A673 (cell line): ENCODE data around the gene DFFB. TPM values are rescaled to one million over a fixed set of nuclear protein-coding genes. Genes with fewer than 3 reads are reported as not detected.

Experiments
- BruUV-seq: library from RNA; stranded (reverse); fragments of 400-500 nt; replicated peaks from 2 replicates; lab custom pipeline; 2021; lab: Mats Ljungman, UMichigan
- CTCF ChIA-PET: fragments of 300-600 bp; sonication (Branson Sonifier 250); formaldehyde crosslinking; loops from one replicate; lab custom pipeline; 2022; ENCODE audit warnings: antibody characterized with exemption; lab: Charles Lee
- POLR2A ChIA-PET: fragments of 300-600 bp; sonication (Branson Sonifier 250); formaldehyde crosslinking; loops from one replicate; lab custom pipeline; 2022; ENCODE audit warnings: antibody characterized with exemption; ENCODE audit not compliant: low non-redundant PET; lab: Charles Lee
- DNase-seq: peaks from one replicate; pipeline ENCODE4 v3.0.0-alpha.2; 2015; ENCODE audit warnings: low spot score
- H3K27ac ChIP-seq: fragments of 200-600 bp; sonication (generic); 2 replicates; pipeline ENCODE4 v1.5.1; 2016; ENCODE audit warnings: mixed run types, low read depth, mild to moderate bottlenecking, mixed read lengths, antibody characterized with exemption, low read length; ENCODE audit not compliant: poor library complexity, severe bottlenecking
- H3K27me3 ChIP-seq: fragments of 200-600 bp; sonication (generic); replicated peaks from 2 replicates; pipeline ENCODE4 v1.6.1; 2017; ENCODE audit warnings: mixed run types, low read depth, mild to moderate bottlenecking, mixed read lengths, antibody characterized with exemption, low read length; ENCODE audit not compliant: insufficient read depth, poor library complexity
- H3K36me3 ChIP-seq: fragments of 200-600 bp; sonication (generic); 2 replicates; pipeline ENCODE4 v1.6.1; 2016; ENCODE audit warnings: mixed run types, mild to moderate bottlenecking, mixed read lengths, antibody characterized with exemption, low read length; ENCODE audit not compliant: insufficient read depth, poor library complexity, severe bottlenecking
- H3K4me1 ChIP-seq: fragments of 200-600 bp; sonication (generic); 2 replicates; pipeline ENCODE4 v1.6.1; 2017; ENCODE audit warnings: mixed run types, mild to moderate bottlenecking, mixed read lengths, antibody characterized with exemption, low read length; ENCODE audit not compliant: insufficient read depth, poor library complexity, severe bottlenecking
- H3K4me3 ChIP-seq: fragments of 200-600 bp; sonication (generic); 2 replicates; pipeline ENCODE4 v1.5.1; 2016; ENCODE audit warnings: low read depth, mixed run types, mild to moderate bottlenecking, mixed read lengths, low read length; ENCODE audit not compliant: poor library complexity, severe bottlenecking
- H3K9me3 ChIP-seq: fragments of 200-600 bp; sonication (generic); 2 replicates; pipeline ENCODE4 v1.6.1; 2016; ENCODE audit warnings: mixed run types, low read depth, mild to moderate bottlenecking, mixed read lengths, antibody characterized with exemption, low read length; ENCODE audit not compliant: poor library complexity, severe bottlenecking
- EZH2 ChIP-seq: fragments of 200-600 bp; sonication (generic); IDR thresholded peaks from 2 replicates; pipeline ENCODE4 v1.6.1; 2017; ENCODE audit warnings: borderline replicate concordance, low read depth, mild to moderate bottlenecking, mixed read lengths, antibody characterized with exemption, low read length; ENCODE audit not compliant: poor library complexity, severe bottlenecking
- intact Hi-C: fragments of 100-400 bp; cut with micrococcal nuclease; formaldehyde crosslinking; loops from one replicate; pipeline ENCODE4 v1.10.0; 2022; ENCODE audit not compliant: unreplicated experiment
- total RNA-seq: library from RNA; stranded (reverse); gene quantifications from 2 replicates; pipeline ENCODE4 v1.2.3, GENCODE V29; 2021
- TF ChIP-seq, protein P1 (sequence below): fragments of 300-800, 200-600 bp; sonication (generic); conservative IDR thresholded peaks from 2 replicates; pipeline ENCODE4 v1.5.1; 2017; ENCODE audit warnings: low read depth, mild to moderate bottlenecking, antibody characterized with exemption, low read length, moderate library complexity, mixed read lengths

DFFB gene
- total RNA-seq, 1 experiment from 2014 or later = 8.9 TPM

GRCh38 chr1:3905266-3905952 is 48.1 kb downstream of the DFFB start:
- BruUV-seq = no TSS peak

DNA sequence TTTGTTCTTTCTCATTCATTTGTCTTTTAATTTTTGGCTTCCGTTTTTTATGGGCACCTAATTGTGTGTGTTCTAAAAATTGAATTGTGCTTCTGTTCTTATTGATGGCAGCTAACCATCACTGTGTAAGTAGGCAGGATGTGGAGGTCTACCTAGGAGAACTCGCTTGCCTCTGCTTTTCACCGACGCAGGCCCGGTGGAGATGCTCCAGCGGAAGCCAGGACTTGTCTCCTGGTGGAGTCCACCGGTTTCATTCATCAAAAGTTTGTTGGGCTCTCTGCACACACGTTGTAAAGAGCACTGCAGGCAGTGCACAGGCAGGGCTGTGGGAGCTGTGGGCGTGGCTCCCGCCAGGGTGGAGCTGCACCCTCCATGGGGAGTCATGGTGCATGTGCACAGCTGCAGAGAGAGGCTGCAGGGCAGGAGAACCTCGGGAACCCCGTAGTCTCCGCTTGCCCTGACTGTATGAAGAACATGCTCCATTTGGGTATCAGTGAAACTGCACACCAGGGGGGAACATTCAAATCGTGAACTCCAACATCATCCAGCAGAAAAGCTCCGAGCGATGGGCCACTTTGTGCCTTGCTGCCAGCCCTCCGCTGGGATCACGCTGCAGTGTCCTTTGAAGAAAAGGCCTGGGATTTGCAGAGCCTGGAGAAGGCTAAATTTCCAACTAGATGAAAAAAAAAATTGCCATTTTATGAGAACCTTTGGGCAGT is 48.8 kb downstream of the DFFB start:
- POLR2A ChIA-PET = no interaction called here
- Histone ChIP-seq H3K4me1 (peaks cover 13% of the 10 kb centered on the region), H3K27me3 (peaks cover 5% of the 10 kb centered on the region), H3K27ac (no peak overlapping the region), H3K9me3 (no peaks in the 10 kb centered on the region), H3K4me3 (no peak overlapping the region), H3K36me3 (no peaks in the 10 kb centered on the region)
- no TSS peak for BruUV-seq
- no peak for DNase-seq
- CTCF ChIA-PET = no interaction called here
- intact Hi-C loops = loop anchor here (5.0 kb wide), 1 partner anchor 1836 kb away; no protein-coding TSS in a partner anchor
- no peak for TF ChIP-seq EZH2
- TF ChIP-seq, protein P1, sequence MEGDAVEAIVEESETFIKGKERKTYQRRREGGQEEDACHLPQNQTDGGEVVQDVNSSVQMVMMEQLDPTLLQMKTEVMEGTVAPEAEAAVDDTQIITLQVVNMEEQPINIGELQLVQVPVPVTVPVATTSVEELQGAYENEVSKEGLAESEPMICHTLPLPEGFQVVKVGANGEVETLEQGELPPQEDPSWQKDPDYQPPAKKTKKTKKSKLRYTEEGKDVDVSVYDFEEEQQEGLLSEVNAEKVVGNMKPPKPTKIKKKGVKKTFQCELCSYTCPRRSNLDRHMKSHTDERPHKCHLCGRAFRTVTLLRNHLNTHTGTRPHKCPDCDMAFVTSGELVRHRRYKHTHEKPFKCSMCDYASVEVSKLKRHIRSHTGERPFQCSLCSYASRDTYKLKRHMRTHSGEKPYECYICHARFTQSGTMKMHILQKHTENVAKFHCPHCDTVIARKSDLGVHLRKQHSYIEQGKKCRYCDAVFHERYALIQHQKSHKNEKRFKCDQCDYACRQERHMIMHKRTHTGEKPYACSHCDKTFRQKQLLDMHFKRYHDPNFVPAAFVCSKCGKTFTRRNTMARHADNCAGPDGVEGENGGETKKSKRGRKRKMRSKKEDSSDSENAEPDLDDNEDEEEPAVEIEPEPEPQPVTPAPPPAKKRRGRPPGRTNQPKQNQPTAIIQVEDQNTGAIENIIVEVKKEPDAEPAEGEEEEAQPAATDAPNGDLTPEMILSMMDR = no peak

More at GRCh38 chr1:3905266-3905952, 48.1 kb downstream of the DFFB start:
- DNase-seq = no peak
- Histone ChIP-seq H3K9me3 (no peaks in the 10 kb centered on the region), H3K4me3 (no peak overlapping the region), H3K27ac (no peak overlapping the region), H3K4me1 (peaks cover 12% of the 10 kb centered on the region), H3K36me3 (no peaks in the 10 kb centered on the region), H3K27me3 (peaks cover 5% of the 10 kb centered on the region)
- TF ChIP-seq, protein P1 = no peak
- no peak for TF ChIP-seq EZH2
- intact Hi-C loops = loop anchor here (5.0 kb wide), 1 partner anchor 1837 kb away; no protein-coding TSS in a partner anchor
- CTCF ChIA-PET = no interaction called here
- POLR2A ChIA-PET = no interaction called here

- no peak for DNase-seq
- no peak for TF ChIP-seq EZH2
- TF ChIP-seq, protein P1 = no peak
- Histone ChIP-seq H3K9me3 (no peaks in the 10 kb centered on the region), H3K36me3 (no peaks in the 10 kb centered on the region), H3K27me3 (peaks cover 5% of the 10 kb centered on the region), H3K4me3 (no peak overlapping the region), H3K4me1 (peaks cover 18% of the 10 kb centered on the region), H3K27ac (no peak overlapping the region)
- intact Hi-C loops = loop anchor here (5.0 kb wide), 1 partner anchor 1836 kb away; no protein-coding TSS in a partner anchor
- ChIA-PET CTCF (interaction anchor here (1.0 kb wide), 1 partner anchor 73 kb away, joined by 4 read pairs; no protein-coding TSS in a partner anchor), POLR2A (no interaction called here)
- no TSS peak for BruUV-seq
Measured at GRCh38 chr1:3906672-3907020, 49.4 kb downstream of the DFFB start.
